ENCODE measurements around the gene NAA25.
A peak's percentile ranks its signal among the peaks of the same experiment; 100 is the strongest.

Gene NAA25

DNA sequence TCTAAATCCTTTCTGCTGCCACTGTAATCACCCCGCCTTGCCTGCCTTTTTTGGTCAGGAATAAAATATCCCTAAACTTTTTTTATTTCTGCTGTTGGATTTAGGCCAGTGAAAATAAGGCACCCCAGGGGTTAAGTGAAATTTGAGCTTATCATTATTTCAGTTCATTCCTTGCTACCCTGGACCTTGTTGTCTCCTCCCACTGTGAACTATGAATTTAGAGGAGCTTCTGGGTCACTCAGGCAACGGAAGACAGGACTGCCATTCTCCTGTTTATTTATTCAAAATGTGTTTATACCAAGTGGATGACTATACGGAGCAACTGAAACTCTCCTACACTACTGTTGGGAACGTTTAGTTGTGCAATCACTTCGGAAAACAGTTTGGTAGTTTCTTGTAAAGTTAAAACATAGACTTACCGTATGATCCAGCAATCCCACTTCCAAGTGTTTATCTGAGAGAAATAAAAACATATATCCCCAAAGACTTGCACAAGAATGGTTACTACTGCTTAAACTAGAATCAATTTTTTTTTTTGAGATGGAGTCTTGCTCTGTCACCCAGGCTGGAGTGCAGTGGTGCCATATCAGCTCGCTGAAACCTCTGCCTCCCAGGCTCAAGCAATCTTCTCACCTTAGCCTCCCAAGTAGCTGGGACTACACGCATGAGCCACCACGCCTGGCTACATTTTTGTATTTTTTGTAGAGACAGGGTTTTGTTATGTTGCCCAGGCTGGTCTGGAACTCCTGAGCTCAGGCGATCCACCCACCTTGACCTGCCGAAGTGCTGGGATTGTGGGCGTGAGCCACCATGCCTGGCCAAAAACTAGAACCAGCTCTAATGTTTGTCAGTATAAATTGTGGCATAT lies 14.5 kb upstream of the NAA25 start:
- Histone ChIP-seq H3K36me3 (no peaks in the 10 kb centered on the region), H3K4me3 (ENCODE audit: low read depth in 1 of 2, low read length in 1 of 2) (no peak overlapping the region), H3K27me3 (no peaks in the 10 kb centered on the region), H3K4me1 (ENCODE audit: control insufficient read depth in 1 of 2, insufficient read depth in 1 of 2, low read depth in 1 of 2, low read length in 1 of 2) (peaks cover 46 to 54% of the 10 kb centered on the region in 2 experiments), H3K27ac (no peak overlapping the region), H3K9me3 (no peaks in the 10 kb centered on the region)
- no peak for TF ChIP-seq CTCF (IDR thresholded peaks at IDR 0.05)

GRCh38 chr12:112121780-112122565 lies 13.4 kb upstream of the NAA25 start:
- no peaks in the 10 kb centered on the region for H3K9me3 ChIP-seq
- H3K4me1 ChIP-seq (ENCODE audit: control insufficient read depth in 1 of 2, insufficient read depth in 1 of 2, low read depth in 1 of 2, low read length in 1 of 2), result peaks cover 47 to 55% of the 10 kb centered on the region in 2 experiments
- H3K36me3 ChIP-seq, result no peaks in the 10 kb centered on the region
- no peak overlapping the region for H3K27ac ChIP-seq
- H3K27me3 ChIP-seq, result no peaks in the 10 kb centered on the region
- no peak for TF ChIP-seq CTCF (IDR thresholded peaks at IDR 0.05)
- no peak overlapping the region for H3K4me3 ChIP-seq (ENCODE audit: low read depth in 1 of 2, low read length in 1 of 2)

- Histone ChIP-seq H3K4me1 (ENCODE audit: control insufficient read depth in 1 of 2, insufficient read depth in 1 of 2, low read depth in 1 of 2, low read length in 1 of 2) (peaks cover 60 to 77% of the 10 kb centered on the region in 2 experiments), H3K4me3 (ENCODE audit: low read depth in 1 of 2, low read length in 1 of 2) (peak overlapping the region in 1 of 2 experiments; percentile 39), H3K27ac (peak overlapping the region; percentile 84), H3K36me3 (no peaks in the 10 kb centered on the region), H3K27me3 (no peaks in the 10 kb centered on the region), H3K9me3 (no peaks in the 10 kb centered on the region)
- no peak for TF ChIP-seq CTCF (IDR thresholded peaks at IDR 0.05)
Measured at GRCh38 chr12:112117685-112118084, 9.1 kb upstream of the NAA25 start.

- Histone ChIP-seq H3K36me3 (no peaks in the 10 kb centered on the region), H3K27ac (peak overlapping the region; percentile 84), H3K4me3 (ENCODE audit: low read depth in 1 of 2, low read length in 1 of 2) (peak overlapping the region; percentile 35 to 39), H3K27me3 (no peaks in the 10 kb centered on the region), H3K9me3 (no peaks in the 10 kb centered on the region), H3K4me1 (ENCODE audit: control insufficient read depth in 1 of 2, insufficient read depth in 1 of 2, low read depth in 1 of 2, low read length in 1 of 2) (peaks cover 70 to 90% of the 10 kb centered on the region in 2 experiments)
- no peak for TF ChIP-seq CTCF (IDR thresholded peaks at IDR 0.05)
Measured at GRCh38 chr12:112116232-112117060, 7.9 kb upstream of the NAA25 start.
